AG04450 (cell line): ENCODE results near the gene BANF2. TPM values are rescaled to one million over a fixed set of nuclear protein-coding genes. Genes with fewer than 3 reads are reported as not detected.

Experiments used
- CTCF ChIA-PET: fragments of 300-600, 350-600 bp; formaldehyde crosslinking; extraction: SDS; loops from one replicate; lab custom pipeline; 2022; ENCODE audit warnings: antibody characterized with exemption, inconsistent platforms; lab: Charles Lee
- POLR2A ChIA-PET: fragments of 350-600 bp; formaldehyde crosslinking; extraction: SDS; loops from one replicate; lab custom pipeline; 2021; ENCODE audit warnings: antibody characterized with exemption, inconsistent platforms; lab: Yijun Ruan, JAX
- DNase-seq: peaks from one replicate; pipeline ENCODE4 v3.0.0-alpha.2; 2011; ENCODE audit warnings: low read depth, low spot score
- H3K27ac ChIP-seq: one replicate; pipeline ENCODE4 v1.5.1; 2012; ENCODE audit warnings: low read depth, low read length, control low read depth
- H3K27me3 ChIP-seq: one replicate; pipeline ENCODE4 v1.6.0; 2012; ENCODE audit warnings: low read length; ENCODE audit not compliant: control insufficient read depth, insufficient read depth
- H3K4me3 ChIP-seq: 2 replicates; pipeline ENCODE4 v1.5.1; 2011; ENCODE audit warnings: mild to moderate bottlenecking, low read depth, low read length, control low read depth
- H3K9me3 ChIP-seq: 2 replicates; pipeline ENCODE4 v1.5.1; 2012; ENCODE audit warnings: low read length; ENCODE audit not compliant: control insufficient read depth, insufficient read depth
- CTCF ChIP-seq: IDR thresholded peaks from 2 replicates; pipeline ENCODE4 v1.5.1; 2011; ENCODE audit warnings: low read depth, low read length, control low read depth, inconsistent platforms
- polyA plus RNA-seq: library from polyadenylated mRNA; depleted of rRNA; stranded (reverse); fragments of >200 nt; gene quantifications from 2 replicates; pipeline ENCODE4 v1.2.3, GENCODE V29; 2011

BANF2 gene
- polyA plus RNA-seq, 1 experiment, result not detected

- no peak overlapping the region for H3K4me3 ChIP-seq
- CTCF ChIA-PET, result no interaction called here
- H3K27ac ChIP-seq, result no peak overlapping the region
Measured at GRCh38 chr20:17762243-17762872, 62.6 kb downstream of the BANF2 start.

DNA sequence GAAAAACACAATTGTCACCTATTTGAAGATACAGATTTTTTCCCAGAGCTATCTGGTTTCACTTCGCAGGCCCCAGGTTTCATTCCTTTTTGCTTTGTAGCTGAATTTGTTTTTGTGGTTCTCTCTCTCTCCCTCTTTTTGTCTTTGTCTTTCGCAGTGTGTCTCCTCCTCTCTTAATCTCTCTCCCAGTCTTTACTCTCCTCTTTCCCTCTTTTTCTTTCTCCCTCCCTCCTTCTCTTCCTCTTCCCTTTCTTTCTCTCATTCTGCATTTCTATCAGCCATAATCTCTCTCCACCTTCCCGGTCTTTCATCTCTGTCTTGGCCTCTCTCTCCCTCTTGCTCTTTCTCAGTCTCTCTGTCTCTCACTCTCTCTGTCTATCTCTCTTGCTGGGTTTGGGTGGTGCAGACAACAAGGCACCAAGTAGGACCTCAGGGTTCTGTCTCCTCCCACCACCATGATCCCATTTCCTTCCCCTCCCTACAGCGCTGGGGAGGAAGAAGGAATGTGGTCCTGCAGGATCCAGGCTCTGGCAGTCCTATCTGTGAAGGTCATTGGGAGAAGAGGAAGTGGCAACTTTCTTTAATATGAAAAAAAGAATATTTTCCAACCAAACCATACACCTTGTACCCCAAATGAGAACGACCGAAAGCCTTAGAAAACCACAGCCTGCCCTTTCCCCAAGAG, 63.2 kb downstream of the BANF2 start:
- H3K27ac ChIP-seq, result no peak overlapping the region
- ChIA-PET POLR2A (interaction anchor here (0.6 kb wide), 1 partner anchor 193 kb away, joined by 7 read pairs; the partner anchor contains the start of gene DSTN), CTCF (no interaction called here)
- no peak for TF ChIP-seq CTCF
- DNase-seq, result no peak
- peaks cover 4% of the 10 kb centered on the region for H3K27me3 ChIP-seq
- peaks cover 12% of the 10 kb centered on the region; the same call in 1 of the 2 replicates for H3K9me3 ChIP-seq
- no peak overlapping the region for H3K4me3 ChIP-seq

More at GRCh38 chr20:17762243-17762872, 62.6 kb downstream of the BANF2 start:
- peaks cover 14% of the 10 kb centered on the region; the same call in 1 of the 2 replicates for H3K9me3 ChIP-seq
- POLR2A ChIA-PET, result no interaction called here
- TF ChIP-seq CTCF, result no peak
- peaks cover 4% of the 10 kb centered on the region for H3K27me3 ChIP-seq
- DNase-seq, result no peak

DNA sequence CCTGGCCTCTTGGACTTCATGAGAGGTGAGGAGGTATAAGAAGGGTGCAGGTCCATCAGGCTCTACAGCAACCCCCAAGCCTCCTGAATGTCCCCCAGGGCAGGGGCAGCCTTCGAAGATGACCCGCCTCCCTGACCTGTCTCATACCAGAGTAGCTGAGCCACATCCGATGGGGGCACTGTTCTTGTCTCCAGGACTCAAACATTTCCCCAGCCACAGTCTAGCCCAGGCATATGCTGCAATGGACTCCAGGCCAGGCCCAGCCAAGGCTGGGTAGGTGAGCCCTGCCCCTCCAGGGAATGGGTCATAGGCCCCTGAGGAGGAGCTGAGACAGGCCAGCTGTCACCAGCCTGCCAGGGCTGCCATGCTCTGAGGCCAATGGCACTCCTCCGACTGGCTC, 65.3 kb downstream of the BANF2 start:
- POLR2A ChIA-PET, result no interaction called here
- DNase-seq, result no peak
- Histone ChIP-seq H3K27me3 (peaks cover 4% of the 10 kb centered on the region), H3K27ac (no peak overlapping the region), H3K9me3 (no peaks in the 10 kb centered on the region), H3K4me3 (no peak overlapping the region)
- TF ChIP-seq CTCF, result no peak
- CTCF ChIA-PET, result no interaction called here

GRCh38 chr20:17765584-17765983, 65.8 kb downstream of the BANF2 start:
- Histone ChIP-seq H3K4me3 (no peak overlapping the region), H3K27ac (no peak overlapping the region), H3K9me3 (no peaks in the 10 kb centered on the region), H3K27me3 (peaks cover 4% of the 10 kb centered on the region)
- ChIA-PET POLR2A (no interaction called here), CTCF (interaction anchor here (0.6 kb wide), 1 partner anchor 8 kb away, joined by 3 read pairs; no protein-coding TSS in a partner anchor)
- no peak for DNase-seq
- no peak for TF ChIP-seq CTCF

- POLR2A ChIA-PET, result no interaction called here
- Histone ChIP-seq H3K27me3 (peaks cover 4% of the 10 kb centered on the region), H3K4me3 (no peak overlapping the region), H3K9me3 (no peaks in the 10 kb centered on the region), H3K27ac (no peak overlapping the region)
- no peak for DNase-seq
- TF ChIP-seq CTCF, result no peak
- CTCF ChIA-PET, result no interaction called here
Measured at GRCh38 chr20:17766226-17766625, 66.5 kb downstream of the BANF2 start.
